GM23248 (cell line): Measurements from ENCODE around the gene MAFG. TPM values are rescaled to one million over a fixed set of nuclear protein-coding genes. Genes with fewer than 3 reads are reported as not detected.

ENCODE experiments used
- DNase-seq: peaks from one replicate; pipeline ENCODE4 v3.0.0-alpha.2; 2015
- H2AFZ ChIP-seq: fragments of 200-600 bp; sonication (generic); 2 replicates; pipeline ENCODE4 v1.6.1; 2016; ENCODE audit warnings: antibody characterized with exemption
- H3F3A ChIP-seq: fragments of 200-600 bp; sonication (generic); 2 replicates; pipeline ENCODE4 v1.6.1; 2016; ENCODE audit warnings: mild to moderate bottlenecking, antibody characterized with exemption, mixed run types; ENCODE audit not compliant: insufficient read depth
- H3K27ac ChIP-seq: fragments of 200-600 bp; sonication (generic); 2 replicates; pipeline ENCODE4 v1.5.1; 2016; ENCODE audit warnings: mild to moderate bottlenecking
- H3K27me3 ChIP-seq: fragments of 200-600 bp; sonication (generic); replicated peaks from 2 replicates; pipeline ENCODE4 v1.6.1; 2016; ENCODE audit warnings: mild to moderate bottlenecking; ENCODE audit not compliant: insufficient read depth
- H3K36me3 ChIP-seq: fragments of 200-600 bp; sonication (generic); 2 replicates; pipeline ENCODE4 v1.6.1; 2016; ENCODE audit warnings: low read depth, mild to moderate bottlenecking
- H3K4me1 ChIP-seq: fragments of 200-600 bp; sonication (generic); 2 replicates; pipeline ENCODE4 v1.6.1; 2016; ENCODE audit warnings: mild to moderate bottlenecking; ENCODE audit not compliant: insufficient read depth
- H3K4me2 ChIP-seq: fragments of 200-600 bp; sonication (generic); one replicate; pipeline ENCODE4 v1.6.1; 2016; ENCODE audit warnings: mild to moderate bottlenecking; ENCODE audit not compliant: unreplicated experiment
- H3K4me3 ChIP-seq: fragments of 200-600 bp; sonication (generic); 2 replicates; pipeline ENCODE4 v1.5.1; 2016; ENCODE audit warnings: mild to moderate bottlenecking
- H3K79me2 ChIP-seq: fragments of 200-600 bp; sonication (generic); 2 replicates; pipeline ENCODE4 v1.6.1; 2016; ENCODE audit warnings: mild to moderate bottlenecking; ENCODE audit not compliant: insufficient read depth
- H3K9ac ChIP-seq: fragments of 200-600 bp; sonication (generic); 2 replicates; pipeline ENCODE4 v1.6.1; 2016; ENCODE audit warnings: mild to moderate bottlenecking
- H3K9me2 ChIP-seq: fragments of 200-600 bp; sonication (generic); 2 replicates; pipeline ENCODE4 v1.6.1; 2016; ENCODE audit warnings: mixed run types, mild to moderate bottlenecking, moderate library complexity; ENCODE audit not compliant: insufficient read depth
- H3K9me3 ChIP-seq: fragments of 200-600 bp; sonication (generic); one replicate; pipeline ENCODE4 v1.6.1; 2017; ENCODE audit warnings: low read depth
- H4K20me1 ChIP-seq: fragments of 200-600 bp; sonication (generic); 2 replicates; pipeline ENCODE4 v1.6.0; 2016; ENCODE audit not compliant: insufficient read depth
- EZH2 ChIP-seq: fragments of 200-600 bp; sonication (generic); IDR thresholded peaks from 2 replicates; pipeline ENCODE4 v1.6.1; 2018; ENCODE audit warnings: antibody characterized with exemption, mild to moderate bottlenecking; ENCODE audit not compliant: insufficient read depth, poor library complexity, severe bottlenecking
- EZH2phosphoT487 ChIP-seq: fragments of 200-600 bp; sonication (generic); IDR thresholded peaks from 2 replicates; pipeline ENCODE4 v1.6.1; 2018; ENCODE audit warnings: antibody characterized with exemption, moderate library complexity, mild to moderate bottlenecking, low read depth; ENCODE audit not compliant: insufficient read depth
- WGBS, 2 experiments: methylation state at CpG; one replicate each; pipeline ENCODE4 v1.1.6; 2015 to 2017; ENCODE audit warnings: low lambda C conversion rate in 2 of 2, low coverage in 1 of 2; ENCODE audit errors: missing lambda C conversion rate in 2 of 2; 5-methylcytosine and 5-hydroxymethylcytosine counted together
- in situ Hi-C: fragments of 300-500 bp; cut with MboI; formaldehyde crosslinking; loops from 2 replicates; pipeline ENCODE4 v1.15.0; 2020
- polyA plus RNA-seq: library from polyadenylated mRNA; unstranded; fragments of >200 nt; fragmentation: Nextera tagmentation; extraction: Ambion mirVana; gene quantifications from 2 replicates; pipeline ENCODE4 v1.2.1, GENCODE V29; 2016
- total RNA-seq: library from RNA; depleted of rRNA; stranded (reverse); fragments of >200 nt; shearing (Covaris generic); gene quantifications from 2 replicates; pipeline ENCODE4 v1.2.3, GENCODE V29; 2014

Gene MAFG
- total and polyA plus RNA-seq, 2 experiments from 2014 or later = 5.0 to 19.8 TPM

- Histone ChIP-seq H3K4me1 (0 out of 2 replicates have a peak, but pooled peaks cover 7% of the 10 kb centered on the region), H3K4me2 (no peak overlapping the region), H4K20me1 (no peaks in the 10 kb centered on the region), H3K79me2 (peaks cover 16% of the 10 kb centered on the region), H3K9ac (no peak overlapping the region), H2AFZ (no peak overlapping the region), H3K4me3 (no peak overlapping the region), H3K27me3 (no peaks in the 10 kb centered on the region), H3K36me3 (no peaks in the 10 kb centered on the region), H3K9me2 (no peaks in the 10 kb centered on the region), H3K9me3 (no peaks in the 10 kb centered on the region), H3F3A (no peaks in the 10 kb centered on the region), H3K27ac (no peak overlapping the region)
- TF ChIP-seq EZH2 (no peak), EZH2phosphoT487 (no peak)
- 90 to 93% methylated on average over 12 to 14 of the region's 14 CpGs for WGBS, 2 experiments
- DNase-seq = no peak
- in situ Hi-C loops = no loop called here
Measured at GRCh38 chr17:81933178-81933699, 5.7 kb upstream of the MAFG start.

- Histone ChIP-seq H3F3A (no peaks in the 10 kb centered on the region), H3K4me2 (no peak overlapping the region), H2AFZ (no peak overlapping the region), H3K27ac (no peak overlapping the region), H3K4me3 (no peak overlapping the region), H3K9me3 (no peaks in the 10 kb centered on the region), H4K20me1 (no peaks in the 10 kb centered on the region), H3K36me3 (no peaks in the 10 kb centered on the region), H3K9ac (no peak overlapping the region), H3K4me1 (0 out of 2 replicates have a peak, but pooled peaks cover 4% of the 10 kb centered on the region), H3K9me2 (no peaks in the 10 kb centered on the region), H3K27me3 (no peaks in the 10 kb centered on the region), H3K79me2 (peaks cover 16% of the 10 kb centered on the region)
- WGBS, 2 experiments = 66 to 75% methylated on average over 9 of the region's 9 CpGs
- in situ Hi-C loops = no loop called here
- no peak for TF ChIP-seq EZH2phosphoT487
- no peak for TF ChIP-seq EZH2
- DNase-seq = no peak
Measured at GRCh38 chr17:81932333-81932983, 4.9 kb upstream of the MAFG start.

GRCh38 chr17:81931557-81932332 lies 4.2 kb upstream of the MAFG start:
- no peaks in the 10 kb centered on the region for H3K9me2 ChIP-seq
- no peak overlapping the region for H3K4me2 ChIP-seq
- no peak overlapping the region for H3K9ac ChIP-seq
- H2AFZ ChIP-seq = no peak overlapping the region
- peaks cover 19% of the 10 kb centered on the region for H3K79me2 ChIP-seq
- H3K4me3 ChIP-seq = no peak overlapping the region
- in situ Hi-C loops = no loop called here
- TF ChIP-seq EZH2phosphoT487 (no peak), EZH2 (no peak)
- WGBS, 2 experiments = 20 to 21% methylated on average over 14 to 15 of the region's 15 CpGs
- no peaks in the 10 kb centered on the region for H3F3A ChIP-seq
- H3K27ac ChIP-seq = no peak overlapping the region
- no peak for DNase-seq
- no peaks in the 10 kb centered on the region for H3K9me3 ChIP-seq
- no peaks in the 10 kb centered on the region for H4K20me1 ChIP-seq
- H3K36me3 ChIP-seq = no peaks in the 10 kb centered on the region
- 0 out of 2 replicates have a peak, but pooled peaks cover 4% of the 10 kb centered on the region for H3K4me1 ChIP-seq
- no peaks in the 10 kb centered on the region for H3K27me3 ChIP-seq

- H3F3A ChIP-seq = 0 out of 2 replicates have a peak, but pooled peaks cover 2% of the 10 kb centered on the region
- 0 out of 2 replicates have a peak, but pooled peaks cover 6% of the 10 kb centered on the region for H3K4me1 ChIP-seq
- no peaks in the 10 kb centered on the region for H3K27me3 ChIP-seq
- no peak for TF ChIP-seq EZH2
- TF ChIP-seq EZH2phosphoT487 = no peak
- no peaks in the 10 kb centered on the region for H3K9me3 ChIP-seq
- H3K36me3 ChIP-seq = no peaks in the 10 kb centered on the region
- no peak for DNase-seq
- H3K27ac ChIP-seq = no peak overlapping the region
- no peak overlapping the region for H2AFZ ChIP-seq
- WGBS, 2 experiments = 81% methylated on average over 13 of the region's 13 CpGs
- H4K20me1 ChIP-seq = no peaks in the 10 kb centered on the region
- H3K79me2 ChIP-seq = peaks cover 19% of the 10 kb centered on the region
- no peak overlapping the region for H3K9ac ChIP-seq
- in situ Hi-C loops = no loop called here
- no peak overlapping the region for H3K4me3 ChIP-seq
- no peaks in the 10 kb centered on the region for H3K9me2 ChIP-seq
- H3K4me2 ChIP-seq = no peak overlapping the region
Measured at GRCh38 chr17:81931189-81931556, 3.6 kb upstream of the MAFG start.
